ENCODE data around the gene NME3.

Gene NME3

GRCh38 chr16:1771864-1772361 lies 570 bp upstream of the NME3 start:
- peak overlapping the region; percentile 89 to 100 for H3K4me3 ChIP-seq (ENCODE audit: low read depth in 1 of 2, low read length in 1 of 2)
- peaks cover 48% of the 10 kb centered on the region for H3K36me3 ChIP-seq
- peak overlapping the region; percentile 95 for H3K27ac ChIP-seq
- H3K4me1 ChIP-seq (ENCODE audit: control insufficient read depth in 1 of 2, insufficient read depth in 1 of 2, low read depth in 1 of 2, low read length in 1 of 2), result peaks cover 35 to 51% of the 10 kb centered on the region in 2 experiments
- H3K27me3 ChIP-seq, result peaks cover 8% of the 10 kb centered on the region
- H3K9me3 ChIP-seq, result no peaks in the 10 kb centered on the region
- TF ChIP-seq CTCF (IDR thresholded peaks at IDR 0.05), result no peak

- Histone ChIP-seq H3K27ac (peak overlapping the region; percentile 63), H3K4me3 (ENCODE audit: low read depth in 1 of 2, low read length in 1 of 2) (peak overlapping the region; percentile 89 to 100), H3K9me3 (no peaks in the 10 kb centered on the region), H3K36me3 (peaks cover 48% of the 10 kb centered on the region), H3K27me3 (peaks cover 8% of the 10 kb centered on the region), H3K4me1 (ENCODE audit: control insufficient read depth in 1 of 2, insufficient read depth in 1 of 2, low read depth in 1 of 2, low read length in 1 of 2) (peaks cover 35 to 51% of the 10 kb centered on the region in 2 experiments)
- TF ChIP-seq CTCF (IDR thresholded peaks at IDR 0.05), result no peak
Observed at GRCh38 chr16:1770328-1771187, 785 bp downstream of the NME3 start.

- H3K27ac ChIP-seq, result no peak overlapping the region
- H3K9me3 ChIP-seq, result no peaks in the 10 kb centered on the region
- H3K4me3 ChIP-seq (ENCODE audit: low read depth in 1 of 2, low read length in 1 of 2), result no peak overlapping the region
Observed at GRCh38 chr16:1769402-1770300, 1.7 kb downstream of the NME3 start.

GRCh38 chr16:1768767-1769401 lies 2.5 kb downstream of the NME3 start:
- no peak overlapping the region for H3K27ac ChIP-seq
- no peak overlapping the region for H3K4me3 ChIP-seq (ENCODE audit: low read depth in 1 of 2, low read length in 1 of 2)
- H3K9me3 ChIP-seq, result no peaks in the 10 kb centered on the region
- H3K4me1 ChIP-seq (ENCODE audit: control insufficient read depth in 1 of 2, insufficient read depth in 1 of 2, low read depth in 1 of 2, low read length in 1 of 2), result peaks cover 24 to 38% of the 10 kb centered on the region in 2 experiments
- H3K27me3 ChIP-seq, result peaks cover 8% of the 10 kb centered on the region
- peaks cover 58% of the 10 kb centered on the region for H3K36me3 ChIP-seq
- no peak for TF ChIP-seq CTCF (IDR thresholded peaks at IDR 0.05)

More at GRCh38 chr16:1769402-1770300, 1.7 kb downstream of the NME3 start:
- Histone ChIP-seq H3K36me3 (peaks cover 50% of the 10 kb centered on the region), H3K4me1 (ENCODE audit: control insufficient read depth in 1 of 2, insufficient read depth in 1 of 2, low read depth in 1 of 2, low read length in 1 of 2) (peaks cover 32 to 45% of the 10 kb centered on the region in 2 experiments), H3K27me3 (peaks cover 8% of the 10 kb centered on the region)
- TF ChIP-seq CTCF (IDR thresholded peaks at IDR 0.05), result no peak
